Liver (tissue), 9 donors: ENCODE measurements around the gene WIPF2. TPM values are rescaled to one million over a fixed set of nuclear protein-coding genes. Genes with fewer than 3 reads are reported as not detected.

Source experiments
- DNase-seq: peaks from one replicate; pipeline ENCODE4 v3.0.0-alpha.2; 2017; ENCODE audit warnings: low spot score
- H3K27ac ChIP-seq, 2 donors: one replicate each; pipeline ENCODE4 v1.7.0; 2013; ENCODE audit warnings: inconsistent platforms in 2 of 2, low read length in 2 of 2, control low read depth in 1 of 2, low read depth in 1 of 2, mild to moderate bottlenecking in 1 of 2
- H3K27me3 ChIP-seq, 4 donors: one replicate each; pipeline versions ENCODE4 v1.6.1 to v1.7.0; 2013; ENCODE audit warnings: low read length in 3 of 4, inconsistent platforms in 1 of 4, mild to moderate bottlenecking in 1 of 4, moderate library complexity in 1 of 4; ENCODE audit not compliant: control insufficient read depth in 4 of 4, insufficient read depth in 4 of 4
- H3K36me3 ChIP-seq, 4 donors: one replicate each; pipeline versions ENCODE4 v1.6.1 to v1.7.0; 2013; ENCODE audit warnings: low read length in 3 of 4, mild to moderate bottlenecking in 3 of 4, low read depth in 1 of 4, moderate library complexity in 1 of 4; ENCODE audit not compliant: control insufficient read depth in 4 of 4, insufficient read depth in 3 of 4
- H3K4me1 ChIP-seq, 4 donors: one replicate each; pipeline versions ENCODE4 v1.6.1 to v1.7.0; 2013; ENCODE audit warnings: low read length in 3 of 4, mild to moderate bottlenecking in 3 of 4, moderate library complexity in 1 of 4; ENCODE audit not compliant: control insufficient read depth in 4 of 4, insufficient read depth in 4 of 4
- H3K4me3 ChIP-seq, 3 donors: one replicate each; pipeline versions ENCODE4 v1.6.1 to v1.7.0; 2013; ENCODE audit warnings: low read length in 3 of 3, control low read depth in 1 of 3, low read depth in 1 of 3, mild to moderate bottlenecking in 1 of 3
- H3K9ac ChIP-seq, 2 donors: one replicate each; pipeline ENCODE4 v1.7.0; 2013; ENCODE audit warnings: low read length in 2 of 2, mild to moderate bottlenecking in 2 of 2, moderate library complexity in 2 of 2, control low read depth in 1 of 2, low read depth in 1 of 2
- H3K9me3 ChIP-seq, 4 donors: one replicate each; pipeline versions ENCODE4 v1.6.1 to v1.7.0; 2013; ENCODE audit warnings: low read length in 3 of 4; ENCODE audit not compliant: control insufficient read depth in 4 of 4
- ATF3 ChIP-seq: IDR thresholded peaks from 2 replicates; pipeline ENCODE4 v1.6.1; 2016; ENCODE audit warnings: antibody characterized with exemption
- CTCF ChIP-seq: fragments of 150-350 bp; IDR thresholded peaks from 2 replicates; pipeline ENCODE4 v1.5.1; 2017; ENCODE audit warnings: improper control_type of control experiment, low read depth, low read length; ENCODE audit not compliant: missing input control
- EGR1 ChIP-seq, 2 donors: IDR thresholded peaks; 2 replicates each; pipeline ENCODE4 v1.6.1; 2016 to 2018; ENCODE audit warnings: antibody characterized with exemption in 2 of 2, low read depth in 2 of 2
- FOXA1 ChIP-seq: IDR thresholded peaks from 2 replicates; pipeline ENCODE4 v1.6.1; 2016; ENCODE audit warnings: antibody characterized with exemption
- FOXA2 ChIP-seq: IDR thresholded peaks from 2 replicates; pipeline ENCODE4 v1.6.1; 2016; ENCODE audit warnings: antibody characterized with exemption
- GABPA ChIP-seq, 2 donors: IDR thresholded peaks in 1 of 2; conservative IDR thresholded peaks in 1 of 2; 2 replicates each; pipeline ENCODE4 v1.6.1; 2016; ENCODE audit warnings: antibody characterized with exemption in 2 of 2, mild to moderate bottlenecking in 1 of 2, moderate library complexity in 1 of 2
- HNF4A ChIP-seq, 2 donors: conservative IDR thresholded peaks; 2 replicates each; pipeline ENCODE4 v1.6.1; 2016; ENCODE audit warnings: antibody characterized with exemption in 2 of 2, mild to moderate bottlenecking in 2 of 2
- HNF4G ChIP-seq: IDR thresholded peaks from 2 replicates; pipeline ENCODE4 v1.6.1; 2016; ENCODE audit warnings: antibody characterized with exemption
- JUND ChIP-seq, 2 donors: IDR thresholded peaks; 2 replicates each; pipeline ENCODE4 v1.6.1; 2016; ENCODE audit warnings: antibody characterized with exemption in 2 of 2
- MAX ChIP-seq: IDR thresholded peaks from 2 replicates; pipeline ENCODE4 v1.6.1; 2016; ENCODE audit warnings: antibody characterized with exemption
- NR2F2 ChIP-seq: IDR thresholded peaks from 2 replicates; pipeline ENCODE4 v1.6.1; 2016; ENCODE audit warnings: antibody characterized with exemption
- RAD21 ChIP-seq, 2 donors: IDR thresholded peaks; 2 replicates each; pipeline ENCODE4 v1.6.1; 2016; ENCODE audit warnings: antibody characterized with exemption in 2 of 2, mild to moderate bottlenecking in 2 of 2
- REST ChIP-seq: IDR thresholded peaks from 2 replicates; pipeline ENCODE4 v1.6.1; 2016; ENCODE audit warnings: antibody characterized with exemption, mild to moderate bottlenecking
- RXRA ChIP-seq, 2 donors: IDR thresholded peaks; 2 replicates each; pipeline ENCODE4 v1.6.1; 2017 to 2018; ENCODE audit warnings: antibody characterized with exemption in 2 of 2, mild to moderate bottlenecking in 1 of 2
- TAF1 ChIP-seq: conservative IDR thresholded peaks from 2 replicates; pipeline ENCODE4 v1.6.1; 2016; ENCODE audit warnings: antibody characterized with exemption, mild to moderate bottlenecking
- ZBTB33 ChIP-seq: IDR thresholded peaks from 2 replicates; pipeline ENCODE4 v1.6.1; 2016; ENCODE audit warnings: antibody characterized with exemption
- WGBS: extraction: QIAGEN DNeasy Blood & Tissue Kit; methylation state at CpG from one replicate; pipeline ENCODE4 v1.1.7; 2013; 5-methylcytosine and 5-hydroxymethylcytosine counted together
- polyA plus RNA-seq, 2 donors: library from polyadenylated mRNA; stranded (reverse) in 1 of 2; unstranded in 1 of 2; fragments of 200-250 nt in 1 of 2; fragments of >200 nt in 1 of 2; fragmentation: Nextera tagmentation in 1 of 2; extraction: Ambion mirVana in 1 of 2; gene quantifications; one replicate each; pipeline versions ENCODE4 v1.2.1 to v1.2.3, GENCODE V29; 2013 to 2015
- total RNA-seq, 2 donors: library from RNA; depleted of rRNA; stranded (reverse); fragments of >200 nt; gene quantifications; one replicate each; pipeline ENCODE4 v1.2.3, GENCODE V29; 2014
- donor health status: healthy.
- donor health status: healthy.
- donor health status: healthy.
- donor health status: healthy.
- donor health status: healthy.

WIPF2 gene
- total and polyA plus RNA-seq, 4 donors = 4.4 to 5.6 (median 5.2) TPM

GRCh38 chr17:40303009-40303657 lies 84.0 kb downstream of the WIPF2 start:
- WGBS = 43% methylated on average over 4 of the region's 4 CpGs
- Histone ChIP-seq H3K9ac (no peak overlapping the region), H3K4me3 (no peak overlapping the region), H3K36me3 (no peaks in the 10 kb centered on the region), H3K27me3 (no peaks in the 10 kb centered on the region), H3K4me1 (peaks cover 0 to 14% (median 12%) of the 10 kb centered on the region in 4 donors), H3K27ac (no peak overlapping the region), H3K9me3 (no peaks in the 10 kb centered on the region)
- TF ChIP-seq TAF1 = no peak
- TF ChIP-seq EGR1 (IDR thresholded peaks at IDR 0.05; ENCODE audit: low read depth in 2 of 2) = no peak
- peak; percentile 97 to 99 for TF ChIP-seq RAD21 (IDR thresholded peaks at IDR 0.05)
- no peak for TF ChIP-seq JUND (IDR thresholded peaks at IDR 0.05)
- TF ChIP-seq CTCF = peak; percentile 86
- TF ChIP-seq GABPA (IDR thresholded peaks at IDR 0.05 in 1 of 2, conservative IDR thresholded peaks at IDR 0.05 in 1 of 2) = no peak
- TF ChIP-seq REST = no peak
- no peak for TF ChIP-seq HNF4A (conservative IDR thresholded peaks at IDR 0.05)
- no peak for TF ChIP-seq NR2F2
- no peak for TF ChIP-seq HNF4G
- TF ChIP-seq MAX = no peak
- peak; percentile 12 to 23 for TF ChIP-seq RXRA (IDR thresholded peaks at IDR 0.05)
- TF ChIP-seq ZBTB33 = no peak
- TF ChIP-seq ATF3 = no peak
- no peak for TF ChIP-seq FOXA2
- no peak for TF ChIP-seq FOXA1
- no peak for DNase-seq
